PC-9 (cell line): ENCODE measurements around the gene PCMT1. TPM values are rescaled to one million over a fixed set of nuclear protein-coding genes. Genes with fewer than 3 reads are reported as not detected.

ENCODE experiments used
- BruUV-seq: library from RNA; stranded (reverse); fragments of 400-500 nt; replicated peaks from 2 replicates; lab custom pipeline; 2021; lab: Mats Ljungman, UMichigan
- CTCF ChIA-PET: fragments of 300-600 bp; sonication (Branson Sonifier 250); formaldehyde crosslinking; loops from one replicate; lab custom pipeline; 2022; ENCODE audit warnings: antibody characterized with exemption; lab: Charles Lee
- POLR2A ChIA-PET: fragments of 300-600 bp; sonication (Branson Sonifier 250); formaldehyde crosslinking; loops from one replicate; lab custom pipeline; 2022; ENCODE audit warnings: antibody characterized with exemption; ENCODE audit not compliant: unreplicated experiment; lab: Charles Lee
- DNase-seq, 2 experiments: peaks; one replicate each; pipeline versions ENCODE4 v3.0.0 to v3.0.0-alpha.2; 2015 to 2022; ENCODE audit warnings: mixed read lengths in 1 of 2
- H2AFZ ChIP-seq: fragments of 200-600 bp; sonication (generic); 2 replicates; pipeline ENCODE4 v1.8.1; 2017; ENCODE audit warnings: antibody characterized with exemption
- H3F3A ChIP-seq: fragments of 200-600 bp; sonication (generic); 2 replicates; pipeline ENCODE4 v1.8.1; 2017; ENCODE audit warnings: antibody characterized with exemption, mild to moderate bottlenecking, low read depth; ENCODE audit not compliant: insufficient read depth
- H3K27ac ChIP-seq: fragments of 200-600 bp; sonication (generic); 2 replicates; pipeline ENCODE4 v1.6.1; 2016; ENCODE audit warnings: mixed run types
- H3K27me3 ChIP-seq: fragments of 200-600 bp; sonication (generic); 2 replicates; pipeline ENCODE4 v1.6.1; 2016; ENCODE audit warnings: low read depth, mixed run types; ENCODE audit not compliant: insufficient read depth
- H3K36me3 ChIP-seq: fragments of 200-600 bp; sonication (generic); 2 replicates; pipeline ENCODE4 v1.6.1; 2016; ENCODE audit warnings: low read depth, mixed run types
- H3K4me1 ChIP-seq: fragments of 200-600 bp; sonication (generic); replicated peaks from 2 replicates; pipeline ENCODE4 v1.6.1; 2016; ENCODE audit warnings: mixed run types; ENCODE audit not compliant: insufficient read depth
- H3K4me2 ChIP-seq: fragments of 200-600 bp; sonication (generic); 2 replicates; pipeline ENCODE4 v1.6.1; 2017; ENCODE audit warnings: mixed run types
- H3K4me3 ChIP-seq: fragments of 200-600 bp; sonication (generic); 2 replicates; pipeline ENCODE4 v1.6.1; 2016; ENCODE audit warnings: mixed run types
- H3K79me2 ChIP-seq: fragments of 200-600 bp; sonication (generic); 2 replicates; pipeline ENCODE4 v1.6.1; 2017; ENCODE audit warnings: low read depth, mixed run types
- H3K9me2 ChIP-seq: fragments of 200-600 bp; sonication (generic); 2 replicates; pipeline ENCODE4 v1.8.1; 2017; ENCODE audit warnings: mild to moderate bottlenecking; ENCODE audit not compliant: insufficient read depth
- H3K9me3 ChIP-seq: fragments of 200-600 bp; sonication (generic); 2 replicates; pipeline ENCODE4 v1.8.1; 2016; ENCODE audit warnings: low read depth; ENCODE audit not compliant: insufficient read depth
- H4K20me1 ChIP-seq: fragments of 200-600 bp; sonication (generic); 2 replicates; pipeline ENCODE4 v1.8.1; 2017; ENCODE audit not compliant: insufficient read depth
- EZH2 ChIP-seq: fragments of 200-600 bp; sonication (generic); IDR thresholded peaks from 2 replicates; pipeline ENCODE4 v1.8.0; 2017; ENCODE audit warnings: antibody characterized with exemption, low read depth
- intact Hi-C: fragments of 100-400 bp; cut with micrococcal nuclease; formaldehyde crosslinking; loops from one replicate; pipeline ENCODE4 v1.10.0; 2022; ENCODE audit not compliant: unreplicated experiment
- total RNA-seq: library from RNA; stranded (reverse); gene quantifications from 2 replicates; pipeline ENCODE4 v1.2.3, GENCODE V29; 2021
- TF ChIP-seq, protein P1 (sequence below): fragments of 200-600 bp; sonication (generic); conservative IDR thresholded peaks from 2 replicates; pipeline ENCODE4 v1.6.1; 2017; ENCODE audit warnings: mixed run types, antibody characterized with exemption, mild to moderate bottlenecking, moderate library complexity

Gene PCMT1
- total RNA-seq, 1 experiment from 2014 or later: 50.5 TPM

DNA sequence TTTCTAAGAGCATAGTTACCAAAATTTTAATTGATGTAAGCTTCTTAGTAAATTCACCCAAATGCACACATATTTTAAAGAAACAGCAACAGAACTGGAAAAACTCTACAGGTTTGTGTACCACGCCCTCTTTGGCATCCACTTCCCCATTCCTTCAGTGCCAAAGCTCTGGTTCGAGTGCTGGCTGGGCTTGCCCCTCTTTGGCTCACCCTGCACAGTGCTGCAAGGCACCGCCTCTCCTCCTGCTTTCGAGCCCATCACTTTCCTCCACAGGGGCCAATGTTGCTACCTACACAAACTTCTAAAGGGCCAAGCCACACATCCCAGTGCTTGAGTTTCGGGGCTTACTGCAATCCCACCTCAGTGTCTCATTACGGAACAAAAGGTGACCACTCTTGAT, 105.0 kb downstream of the PCMT1 start:
- Histone ChIP-seq H2AFZ (no peak overlapping the region), H3K27me3 (no peaks in the 10 kb centered on the region)
- CTCF ChIA-PET: interaction anchor here (0.5 to 1.5 kb wide), 2 partner anchors 14 to 44 kb away, joined by 3 to 9 read pairs; no protein-coding TSS in a partner anchor

DNA sequence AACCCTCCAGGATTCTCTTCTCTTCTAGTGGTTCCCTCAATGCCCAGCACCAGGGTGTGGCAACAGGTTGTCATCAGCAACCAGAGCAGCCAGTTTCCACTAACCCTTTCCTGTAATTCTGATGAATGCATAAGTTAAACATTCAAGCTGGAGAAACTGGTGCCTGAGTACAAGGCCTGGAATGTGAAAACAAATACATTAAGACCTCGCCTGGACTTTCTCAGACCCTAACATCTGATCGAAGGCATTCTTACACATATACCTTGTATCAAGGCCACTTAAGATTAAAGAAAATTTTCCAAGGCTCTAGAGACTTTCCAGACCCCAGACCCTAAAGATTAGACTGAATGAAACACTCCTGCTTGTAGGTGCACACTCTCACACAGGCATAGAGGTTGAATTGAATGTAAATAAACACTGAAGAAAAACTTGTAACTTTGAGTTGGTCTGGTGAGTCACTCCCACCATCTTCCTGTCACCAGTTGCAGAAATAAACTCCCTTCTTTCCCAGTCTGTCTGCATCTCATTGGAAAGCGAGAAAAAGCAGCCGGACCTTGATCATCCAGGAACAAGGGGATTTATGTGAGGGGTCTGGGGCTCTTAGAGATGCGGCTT, 105.6 kb downstream of the PCMT1 start:
- peaks cover 53% of the 10 kb centered on the region for H3F3A ChIP-seq
- ChIA-PET CTCF (interaction anchor here (1.5 kb wide), 1 partner anchor 14 kb away, joined by 3 read pairs; no protein-coding TSS in a partner anchor), POLR2A (no interaction called here)
- H3K27ac ChIP-seq: peak overlapping the region; percentile 96
- intact Hi-C loops: loop anchor here (1.0 kb wide), 2 partner anchors 8 kb away; no protein-coding TSS in a partner anchor
- no peaks in the 10 kb centered on the region for H3K9me2 ChIP-seq
- DNase-seq: peak; percentile 63 to 98
- no peaks in the 10 kb centered on the region for H3K9me3 ChIP-seq
- peak overlapping the region; percentile 80 for H3K4me2 ChIP-seq
- H3K79me2 ChIP-seq: peaks cover 68% of the 10 kb centered on the region
- peak overlapping the region; percentile 57 for H3K4me3 ChIP-seq
- H3K27me3 ChIP-seq: no peaks in the 10 kb centered on the region
- no peak overlapping the region for H2AFZ ChIP-seq
- H4K20me1 ChIP-seq: no peaks in the 10 kb centered on the region
- no peak for TF ChIP-seq EZH2
- TF ChIP-seq, protein P1, sequence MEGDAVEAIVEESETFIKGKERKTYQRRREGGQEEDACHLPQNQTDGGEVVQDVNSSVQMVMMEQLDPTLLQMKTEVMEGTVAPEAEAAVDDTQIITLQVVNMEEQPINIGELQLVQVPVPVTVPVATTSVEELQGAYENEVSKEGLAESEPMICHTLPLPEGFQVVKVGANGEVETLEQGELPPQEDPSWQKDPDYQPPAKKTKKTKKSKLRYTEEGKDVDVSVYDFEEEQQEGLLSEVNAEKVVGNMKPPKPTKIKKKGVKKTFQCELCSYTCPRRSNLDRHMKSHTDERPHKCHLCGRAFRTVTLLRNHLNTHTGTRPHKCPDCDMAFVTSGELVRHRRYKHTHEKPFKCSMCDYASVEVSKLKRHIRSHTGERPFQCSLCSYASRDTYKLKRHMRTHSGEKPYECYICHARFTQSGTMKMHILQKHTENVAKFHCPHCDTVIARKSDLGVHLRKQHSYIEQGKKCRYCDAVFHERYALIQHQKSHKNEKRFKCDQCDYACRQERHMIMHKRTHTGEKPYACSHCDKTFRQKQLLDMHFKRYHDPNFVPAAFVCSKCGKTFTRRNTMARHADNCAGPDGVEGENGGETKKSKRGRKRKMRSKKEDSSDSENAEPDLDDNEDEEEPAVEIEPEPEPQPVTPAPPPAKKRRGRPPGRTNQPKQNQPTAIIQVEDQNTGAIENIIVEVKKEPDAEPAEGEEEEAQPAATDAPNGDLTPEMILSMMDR: no peak
- BruUV-seq: no TSS peak
- H3K4me1 ChIP-seq: peaks cover 90% of the 10 kb centered on the region
- H3K36me3 ChIP-seq: peaks cover 14% of the 10 kb centered on the region; the same call in 1 of the 2 replicates

More for the DNA sequence above, 105.0 kb downstream of the PCMT1 start:
- Histone ChIP-seq H3K79me2 (peaks cover 68% of the 10 kb centered on the region), H3K36me3 (peaks cover 14% of the 10 kb centered on the region; the same call in 1 of the 2 replicates), H4K20me1 (no peaks in the 10 kb centered on the region), H3K4me1 (peaks cover 83% of the 10 kb centered on the region), H3F3A (peaks cover 51% of the 10 kb centered on the region), H3K9me2 (no peaks in the 10 kb centered on the region), H3K9me3 (no peaks in the 10 kb centered on the region), H3K27ac (peak overlapping the region; percentile 96), H3K4me2 (peak overlapping the region; percentile 80), H3K4me3 (peak overlapping the region; percentile 45; the same call in 1 of the 2 replicates)
- BruUV-seq: TSS peak; percentile 16
- peak; percentile 67 to 85 for DNase-seq
- TF ChIP-seq, protein P1: no peak
- TF ChIP-seq EZH2: no peak
- POLR2A ChIA-PET: interaction anchor here (0.5 to 0.6 kb wide), 3 partner anchors 136 to 637 kb away, joined by 3 to 5 read pairs (median 3); no protein-coding TSS in a partner anchor
- intact Hi-C loops: no loop called here

DNA sequence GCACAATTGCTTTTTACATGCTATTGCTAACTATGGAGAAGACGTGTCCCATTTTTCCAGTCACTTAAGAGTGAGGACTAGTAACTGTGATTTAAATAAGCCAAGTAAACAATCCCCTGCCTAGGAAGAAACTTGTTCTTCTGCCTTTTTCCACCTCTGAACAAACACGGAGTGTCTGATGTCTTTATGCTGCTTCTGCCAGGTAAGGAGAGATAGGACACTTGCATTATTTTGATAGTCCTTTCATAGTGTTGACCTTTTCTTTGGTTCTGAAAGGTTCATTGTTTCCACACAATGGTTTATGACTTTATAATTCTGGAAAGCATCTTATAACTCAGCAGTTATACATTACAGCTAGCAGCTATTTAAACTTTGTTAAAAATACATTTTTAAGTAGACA, 106.2 kb downstream of the PCMT1 start:
- Histone ChIP-seq H4K20me1 (no peaks in the 10 kb centered on the region), H3K36me3 (peaks cover 10% of the 10 kb centered on the region; the same call in 1 of the 2 replicates), H3F3A (peaks cover 53% of the 10 kb centered on the region), H2AFZ (no peak overlapping the region), H3K4me2 (peak overlapping the region; percentile 80), H3K9me3 (no peaks in the 10 kb centered on the region), H3K9me2 (no peaks in the 10 kb centered on the region), H3K4me1 (peaks cover 95% of the 10 kb centered on the region), H3K79me2 (peaks cover 72% of the 10 kb centered on the region), H3K27me3 (no peaks in the 10 kb centered on the region), H3K4me3 (peak overlapping the region; percentile 57), H3K27ac (peak overlapping the region; percentile 96)
- DNase-seq: peak in 1 of 2 experiments; percentile 48
- ChIA-PET POLR2A (no interaction called here), CTCF (no interaction called here)
- intact Hi-C loops: loop anchor here (1.0 kb wide), 2 partner anchors 8 kb away; no protein-coding TSS in a partner anchor
- TF ChIP-seq, protein P1: no peak
- TF ChIP-seq EZH2: no peak
- no TSS peak for BruUV-seq
